Measurements from ENCODE around the gene MIB2.

Gene MIB2

DNA sequence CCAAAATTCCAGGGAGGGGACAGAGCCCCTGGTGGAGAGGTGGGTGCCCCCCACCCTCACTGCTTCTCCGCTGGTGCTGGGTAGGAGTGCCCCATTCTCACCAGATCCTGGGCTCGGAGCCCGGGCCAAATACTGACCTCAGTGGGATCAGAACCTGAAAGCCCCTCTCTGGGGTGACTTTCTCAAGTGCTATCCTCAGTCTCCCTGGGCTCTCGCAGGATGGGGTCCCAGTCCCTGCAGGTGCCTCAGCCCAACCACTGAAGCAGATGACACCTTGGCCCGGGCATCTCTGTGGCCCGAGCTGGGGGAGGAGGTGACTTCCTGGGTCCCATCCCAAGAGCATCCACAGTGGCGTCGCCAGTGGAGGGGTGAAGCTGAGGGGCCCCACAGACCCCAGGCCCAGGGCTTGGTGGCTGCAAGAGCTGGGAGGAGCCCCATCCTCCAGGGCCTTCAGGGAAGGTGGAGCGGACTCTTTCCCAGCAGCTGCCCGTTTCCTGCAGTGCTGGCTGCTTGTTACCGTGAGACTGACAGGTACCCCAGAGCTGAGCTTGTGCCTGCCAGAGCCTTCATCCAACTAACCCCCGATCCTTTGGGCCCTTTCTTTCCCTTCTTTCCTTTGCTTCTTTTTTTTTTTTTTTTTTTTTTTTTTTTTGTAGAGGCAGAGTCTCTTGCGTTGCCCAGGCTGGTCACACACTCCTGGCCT is 11.5 kb upstream of the MIB2 start:
- Mint-ChIP-seq H3K9me3 (no peaks in the 10 kb centered on the region), H3K4me1 (peaks cover 16% of the 10 kb centered on the region), H3K4me3 (no peak overlapping the region), H3K27ac (no peak overlapping the region), H3K36me3 (peaks cover 4% of the 10 kb centered on the region)
- no peak for DNase-seq (ENCODE audit: low spot score in 2 of 2)
- no peak for ATAC-seq

DNA sequence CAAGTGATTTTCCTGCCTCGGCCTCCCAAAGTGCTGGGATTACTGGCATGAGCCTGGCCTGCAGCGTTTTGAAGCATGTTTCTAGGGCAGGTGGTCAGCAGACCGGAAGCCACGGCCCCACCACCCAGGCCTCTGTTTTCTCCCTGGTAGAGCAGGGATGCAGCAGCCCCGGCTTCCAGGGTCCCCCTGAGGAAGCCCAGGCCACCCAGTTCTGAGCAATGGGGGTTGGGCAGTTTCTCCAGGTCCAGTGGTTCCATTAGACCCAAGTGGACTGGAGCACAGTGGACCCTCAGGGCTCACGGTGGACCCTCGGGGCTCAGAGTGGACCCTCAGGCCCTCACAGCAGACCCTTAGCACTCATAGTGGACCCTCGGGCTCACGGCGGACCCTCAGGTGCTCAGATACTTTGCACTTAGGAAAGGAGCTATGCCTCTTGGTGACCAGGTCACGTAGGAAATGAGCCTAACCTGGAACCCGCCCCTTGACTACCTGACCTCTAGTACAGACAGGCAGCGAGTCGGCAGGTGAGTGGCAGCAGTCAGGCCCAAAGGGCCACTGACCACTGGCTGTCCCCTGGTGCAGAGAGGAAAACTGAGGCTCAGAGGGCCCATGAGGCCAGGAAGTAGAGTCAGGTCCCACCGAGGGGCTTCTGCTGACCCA is 10.8 kb upstream of the MIB2 start:
- DNase-seq (ENCODE audit: low spot score in 2 of 2) (no peak), ATAC-seq (no peak)
- Mint-ChIP-seq H3K27ac (peak overlapping the region; percentile 32), H3K9me3 (no peaks in the 10 kb centered on the region), H3K4me1 (peaks cover 12% of the 10 kb centered on the region), H3K36me3 (peaks cover 4% of the 10 kb centered on the region), H3K4me3 (no peak overlapping the region)

DNA sequence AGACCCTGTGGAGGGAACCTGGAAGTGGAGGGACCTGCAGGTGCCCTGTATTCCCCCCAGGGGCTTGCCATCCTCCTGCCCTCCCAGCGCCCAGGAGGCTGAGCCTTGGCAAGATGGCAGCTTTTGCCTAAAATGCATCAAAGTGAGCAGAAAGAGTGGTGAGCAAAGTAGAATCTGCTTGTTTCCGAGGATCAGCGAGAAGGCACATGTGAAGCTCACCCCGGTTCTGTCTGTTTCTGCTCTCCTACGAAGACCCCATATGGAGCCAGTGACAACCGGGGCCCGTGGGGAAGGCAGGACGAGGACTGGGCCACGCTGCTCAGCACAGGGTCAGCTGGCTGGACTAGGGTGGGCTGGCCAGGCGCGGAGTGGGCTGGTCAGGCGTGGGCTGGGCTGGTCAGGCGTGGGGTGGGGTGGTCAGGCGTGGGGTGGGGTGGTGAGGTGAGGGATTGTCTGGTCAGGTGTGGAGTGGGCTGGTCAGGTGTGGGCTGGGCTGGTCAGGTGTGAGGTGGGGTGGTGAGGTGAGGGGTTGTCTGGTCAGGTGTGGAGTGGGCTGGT is 10.2 kb upstream of the MIB2 start:
- H3K4me3 Mint-ChIP-seq: no peak overlapping the region
- peaks cover 12% of the 10 kb centered on the region for H3K4me1 Mint-ChIP-seq
- peaks cover 4% of the 10 kb centered on the region for H3K36me3 Mint-ChIP-seq
- DNase-seq (ENCODE audit: low spot score in 2 of 2) (no peak), ATAC-seq (peak; percentile 7)
- peak overlapping the region; percentile 32 for H3K27ac Mint-ChIP-seq
- no peaks in the 10 kb centered on the region for H3K9me3 Mint-ChIP-seq

DNA sequence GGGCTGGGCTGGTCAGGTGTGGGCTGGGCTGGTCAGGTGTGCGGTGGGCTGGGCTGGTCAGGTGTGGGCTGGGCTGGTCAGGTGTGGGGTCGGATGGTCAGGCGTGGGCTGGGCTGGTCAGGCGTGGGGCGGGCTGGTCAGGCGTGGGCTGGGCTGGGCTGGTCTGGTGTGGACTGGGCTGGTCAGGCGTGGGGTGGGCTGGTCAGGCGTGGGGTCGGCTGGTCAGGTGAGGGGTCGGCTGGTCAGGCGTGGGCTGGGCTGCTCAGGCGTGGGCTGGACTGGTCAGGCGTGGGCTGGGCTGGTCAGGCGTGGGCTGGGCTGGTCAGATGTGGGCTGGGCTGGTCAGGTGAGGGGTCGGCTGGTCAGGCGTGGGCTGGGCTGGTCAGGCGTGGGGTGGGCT is 9.6 kb upstream of the MIB2 start:
- DNase-seq (ENCODE audit: low spot score in 2 of 2) (no peak), ATAC-seq (no peak)
- peaks cover 4% of the 10 kb centered on the region for H3K36me3 Mint-ChIP-seq
- no peaks in the 10 kb centered on the region for H3K9me3 Mint-ChIP-seq
- H3K4me3 Mint-ChIP-seq: no peak overlapping the region
- H3K4me1 Mint-ChIP-seq: peaks cover 9% of the 10 kb centered on the region
- H3K27ac Mint-ChIP-seq: no peak overlapping the region

DNA sequence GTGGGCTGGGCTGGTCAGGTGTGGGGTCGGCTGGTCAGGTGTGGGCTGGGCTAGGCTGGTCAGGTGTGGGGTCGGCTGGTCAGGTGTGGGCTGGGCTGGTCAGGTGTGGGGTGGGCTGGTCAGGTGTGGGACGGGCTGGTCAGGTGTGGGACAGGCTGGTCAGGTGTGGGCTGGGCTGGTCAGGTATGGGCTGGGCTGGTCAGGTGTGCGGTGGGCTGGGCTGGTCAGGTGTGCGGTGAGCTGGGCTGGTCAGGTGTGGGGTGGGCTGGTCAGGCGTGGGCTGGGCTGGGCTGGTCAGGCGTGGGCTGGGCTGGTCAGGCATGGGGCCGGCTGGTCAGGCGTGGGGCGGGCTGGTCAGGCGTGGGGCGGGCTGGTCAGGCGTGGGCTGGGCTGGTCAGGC is 9.1 kb upstream of the MIB2 start:
- DNase-seq (ENCODE audit: low spot score in 2 of 2) (no peak), ATAC-seq (no peak)
- H3K36me3 Mint-ChIP-seq: peaks cover 4% of the 10 kb centered on the region
- H3K9me3 Mint-ChIP-seq: no peaks in the 10 kb centered on the region
- peaks cover 7% of the 10 kb centered on the region for H3K4me1 Mint-ChIP-seq
- no peak overlapping the region for H3K27ac Mint-ChIP-seq
- no peak overlapping the region for H3K4me3 Mint-ChIP-seq

DNA sequence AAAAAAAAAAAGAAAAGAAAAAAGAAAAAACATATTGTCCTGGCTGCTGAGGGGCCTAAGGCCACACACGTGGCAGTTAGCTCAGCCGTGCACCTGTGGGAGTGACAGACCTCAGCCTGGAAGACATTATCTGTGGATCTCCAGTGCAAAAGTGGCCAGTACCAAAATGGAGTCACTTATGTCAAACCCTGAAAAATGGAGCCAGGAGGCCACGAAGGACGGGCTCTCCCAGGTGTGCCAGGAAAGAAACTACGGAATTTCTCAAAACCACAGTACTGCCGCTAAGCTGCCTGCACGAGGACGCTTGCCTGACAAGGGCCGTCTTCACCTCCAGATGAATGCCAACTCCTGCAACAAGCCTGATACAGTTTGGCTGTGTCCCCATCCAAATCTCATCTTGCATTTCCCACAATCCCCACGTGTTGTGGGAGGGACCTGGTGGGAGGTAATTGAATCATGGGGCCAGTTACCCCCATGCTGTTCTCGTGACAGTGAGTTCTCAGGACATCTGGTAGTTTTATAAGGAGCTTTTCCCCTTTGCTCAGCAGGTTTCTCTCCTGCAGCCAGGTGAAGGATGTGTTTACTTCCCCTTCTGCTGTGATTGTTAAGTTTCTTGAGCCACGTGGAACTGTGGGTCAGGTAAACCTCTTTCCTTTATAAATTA is 5.3 kb upstream of the MIB2 start:
- Mint-ChIP-seq H3K27ac (no peak overlapping the region), H3K4me3 (no peak overlapping the region), H3K9me3 (no peaks in the 10 kb centered on the region), H3K36me3 (peaks cover 12% of the 10 kb centered on the region), H3K4me1 (peaks cover 24% of the 10 kb centered on the region)
- DNase-seq (ENCODE audit: low spot score in 2 of 2): no peak
- no peak for ATAC-seq

DNA sequence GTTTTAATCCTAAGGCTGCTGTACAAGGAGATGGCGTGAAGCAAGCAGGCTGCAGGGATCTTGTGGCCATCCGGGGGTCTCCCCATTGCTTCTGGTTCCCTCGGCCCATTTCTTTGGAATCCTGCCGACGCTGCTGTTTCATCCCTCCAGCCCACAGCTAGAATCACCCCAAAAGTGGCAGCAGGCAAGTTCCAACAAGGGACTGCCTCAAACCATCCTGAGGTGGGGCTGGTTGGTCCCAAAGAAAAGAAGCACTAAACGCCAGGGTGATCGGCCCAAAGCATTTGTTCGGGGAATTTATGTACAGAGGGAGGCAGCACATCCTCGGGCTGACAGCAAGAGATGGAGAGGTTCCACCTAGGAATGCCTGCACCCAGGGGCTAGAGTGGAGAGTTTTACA is 4.5 kb upstream of the MIB2 start:
- H3K27ac Mint-ChIP-seq: no peak overlapping the region

DNA sequence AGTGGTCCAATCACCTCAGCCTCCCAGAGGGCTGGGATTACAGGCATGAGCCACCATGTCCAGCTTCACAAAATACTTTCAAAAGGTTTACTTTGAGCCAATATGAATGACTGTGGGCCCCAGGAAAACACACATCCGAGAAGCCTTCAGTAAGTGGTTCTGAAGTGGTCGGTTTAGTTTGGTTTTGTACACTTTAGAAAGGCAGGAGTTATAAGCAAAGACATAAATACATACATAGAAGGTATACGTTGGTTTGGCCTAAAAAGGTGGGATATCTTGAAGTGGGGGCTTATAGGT is 3.2 kb upstream of the MIB2 start:
- Mint-ChIP-seq H3K4me3 (no peak overlapping the region), H3K36me3 (peaks cover 26% of the 10 kb centered on the region), H3K9me3 (no peaks in the 10 kb centered on the region), H3K4me1 (peaks cover 21% of the 10 kb centered on the region), H3K27ac (no peak overlapping the region)
- DNase-seq (ENCODE audit: low spot score in 2 of 2): no peak
- ATAC-seq: no peak

More for the DNA sequence above, 4.5 kb upstream of the MIB2 start:
- Mint-ChIP-seq H3K4me3 (no peak overlapping the region), H3K9me3 (no peaks in the 10 kb centered on the region), H3K36me3 (peaks cover 17% of the 10 kb centered on the region), H3K4me1 (peaks cover 26% of the 10 kb centered on the region)
- DNase-seq (ENCODE audit: low spot score in 2 of 2): no peak
- ATAC-seq: no peak

DNA sequence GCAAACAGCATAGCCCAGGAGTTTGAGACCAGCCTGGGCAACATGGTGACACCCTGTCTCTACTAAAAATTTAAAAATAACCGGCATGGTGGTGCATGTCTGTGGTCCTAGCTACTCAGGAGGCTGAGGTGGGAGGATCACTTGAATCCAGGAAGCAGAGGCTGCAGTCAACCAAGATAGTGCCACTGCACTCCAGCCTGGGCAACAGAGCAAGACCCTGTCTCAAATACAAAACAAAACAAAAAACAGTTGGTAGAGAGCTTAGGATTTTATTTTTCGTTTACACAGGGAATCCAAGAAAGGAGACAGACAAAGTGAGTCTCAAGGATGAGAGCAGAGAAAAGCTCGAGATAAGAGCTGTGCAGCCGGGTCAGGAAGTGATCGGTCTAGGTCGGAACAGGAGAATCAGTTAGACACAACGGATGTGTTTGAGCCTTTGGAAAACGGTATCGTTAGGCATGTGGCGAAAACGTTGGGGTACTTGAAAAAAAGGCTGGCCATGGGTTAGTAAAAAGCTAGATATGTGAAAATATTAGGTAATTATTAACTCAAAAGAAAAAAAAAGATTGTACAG is 1.7 kb upstream of the MIB2 start:
- Mint-ChIP-seq H3K36me3 (peaks cover 36% of the 10 kb centered on the region), H3K4me1 (peaks cover 19% of the 10 kb centered on the region), H3K4me3 (peak overlapping the region; percentile 97), H3K27ac (peak overlapping the region; percentile 97), H3K9me3 (no peaks in the 10 kb centered on the region)
- DNase-seq (ENCODE audit: low spot score in 2 of 2): no peak
- no peak for ATAC-seq

DNA sequence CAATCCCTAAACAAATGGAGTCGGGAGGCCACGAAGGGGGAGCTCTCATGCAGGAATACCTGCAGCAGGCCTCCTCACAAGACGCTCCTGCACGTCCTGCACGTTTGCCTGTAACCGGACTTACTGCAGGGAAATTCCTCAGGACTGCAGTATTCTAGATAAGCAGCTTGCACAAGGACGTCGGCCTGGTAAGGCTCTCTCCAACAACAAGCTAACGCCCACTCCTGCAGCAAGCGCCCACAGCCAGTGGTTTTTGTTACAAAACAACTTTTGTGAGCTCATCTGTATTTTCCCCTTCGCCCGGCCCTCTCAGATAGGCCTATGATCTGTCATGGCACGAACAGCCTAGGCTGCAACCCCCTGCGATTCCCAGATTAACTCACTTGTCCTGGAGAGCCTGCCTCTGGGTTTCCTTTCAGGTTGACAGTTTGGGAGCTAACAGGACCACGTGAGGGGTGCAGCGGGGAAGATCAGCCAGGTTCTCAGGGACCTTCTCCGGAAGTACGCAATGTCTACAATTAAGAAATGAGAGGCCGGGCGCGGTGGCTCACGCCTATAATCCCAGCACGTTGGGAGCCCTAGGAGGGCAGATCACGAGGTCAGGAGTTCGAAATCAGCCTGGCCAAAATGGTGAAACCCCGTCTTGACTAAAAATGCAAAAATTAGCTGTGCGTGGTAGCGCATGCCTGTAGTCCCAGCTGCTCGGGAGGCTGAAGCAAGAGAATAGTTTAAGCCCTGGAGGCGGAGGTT is 921 bp upstream of the MIB2 start:
- Mint-ChIP-seq H3K27ac (peak overlapping the region; percentile 97), H3K4me3 (peak overlapping the region; percentile 97), H3K9me3 (no peaks in the 10 kb centered on the region), H3K36me3 (peaks cover 36% of the 10 kb centered on the region), H3K4me1 (peaks cover 19% of the 10 kb centered on the region)
- DNase-seq (ENCODE audit: low spot score in 2 of 2) (peak in 1 of 2 donors; percentile 67), ATAC-seq (peak; percentile 14)

DNA sequence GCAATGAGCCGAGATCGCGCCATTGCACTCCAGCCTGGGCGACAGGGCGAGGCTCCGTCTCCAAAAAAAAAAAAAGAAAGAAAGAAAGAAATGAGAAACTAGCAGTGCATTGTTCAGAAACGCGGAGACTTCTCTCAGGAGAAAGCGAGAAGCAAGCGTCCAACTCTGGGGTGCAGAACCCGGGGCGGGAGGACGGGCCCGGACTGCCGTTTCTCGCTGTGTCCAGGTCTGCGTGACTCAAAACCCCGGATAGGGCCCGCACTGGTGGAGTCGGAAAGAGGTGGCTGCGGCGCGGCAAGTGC is 395 bp upstream of the MIB2 start:
- ATAC-seq (no peak), DNase-seq (ENCODE audit: low spot score in 2 of 2) (no peak)
- H3K27ac Mint-ChIP-seq: peak overlapping the region; percentile 97
- peaks cover 19% of the 10 kb centered on the region for H3K4me1 Mint-ChIP-seq
- H3K9me3 Mint-ChIP-seq: no peaks in the 10 kb centered on the region
- peak overlapping the region; percentile 97 for H3K4me3 Mint-ChIP-seq
- H3K36me3 Mint-ChIP-seq: peaks cover 36% of the 10 kb centered on the region

DNA sequence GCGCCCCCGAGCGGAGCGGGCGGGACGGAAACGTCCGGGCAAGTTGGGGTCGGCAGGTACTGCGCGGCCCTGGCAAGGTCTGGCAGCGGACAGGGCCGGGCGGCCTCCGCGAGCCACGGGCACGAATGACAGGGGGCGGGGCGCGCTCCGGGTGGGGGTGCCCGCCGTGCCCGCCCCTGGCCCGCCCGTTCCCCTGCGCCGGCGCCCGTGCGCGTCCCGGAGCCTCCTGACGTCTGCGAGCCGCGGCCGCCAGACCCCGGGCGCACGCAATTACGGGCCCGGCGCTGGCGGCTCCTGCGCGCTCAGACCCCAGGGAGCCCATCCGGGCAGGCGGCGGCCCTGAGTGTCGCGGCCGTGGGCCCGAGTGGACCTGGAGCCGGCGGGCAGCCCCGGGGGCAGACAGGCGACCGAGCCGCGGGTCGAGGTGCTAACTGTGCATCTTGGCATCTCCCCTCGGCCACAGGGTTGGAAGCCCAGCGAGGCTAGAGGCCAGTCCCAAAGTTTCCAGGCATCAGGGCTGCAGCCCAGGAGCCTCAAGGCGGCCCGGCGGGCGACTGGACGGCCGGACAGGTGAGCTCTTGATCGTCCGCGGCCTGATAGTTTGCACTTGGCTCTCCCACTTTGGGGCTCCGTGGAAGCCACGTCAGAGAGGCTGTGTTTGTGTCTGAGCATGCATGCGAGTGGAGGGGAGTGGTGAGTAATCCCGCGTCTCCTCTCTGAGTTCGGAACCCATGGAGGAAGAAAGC is 918 bp downstream of the MIB2 start:
- H3K4me1 Mint-ChIP-seq: peaks cover 19% of the 10 kb centered on the region
- H3K9me3 Mint-ChIP-seq: no peaks in the 10 kb centered on the region
- DNase-seq (ENCODE audit: low spot score in 2 of 2) (no peak), ATAC-seq (peak; percentile 28)
- peak overlapping the region; percentile 97 for H3K4me3 Mint-ChIP-seq
- peaks cover 36% of the 10 kb centered on the region for H3K36me3 Mint-ChIP-seq
- H3K27ac Mint-ChIP-seq: no peak overlapping the region

DNA sequence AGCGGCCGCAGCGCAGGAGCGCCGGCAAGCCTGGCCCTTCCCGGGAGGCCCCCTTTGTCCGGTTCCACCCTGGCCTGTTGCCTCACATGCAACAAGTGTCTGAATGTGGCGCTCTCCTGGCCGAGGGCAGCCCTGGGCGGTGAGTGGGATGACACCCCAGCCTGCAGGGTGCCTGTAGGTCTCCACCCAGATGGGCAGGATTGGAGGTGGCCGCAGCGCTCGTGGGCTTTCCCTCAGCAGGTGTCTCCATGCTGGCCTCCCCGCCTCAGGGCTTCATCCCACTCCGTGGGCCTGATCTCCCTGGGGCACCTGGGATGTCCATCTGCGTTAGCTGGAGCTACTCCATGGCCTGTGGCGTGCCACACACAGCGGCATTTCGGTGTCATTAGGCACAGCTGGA is 1.5 kb downstream of the MIB2 start:
- peaks cover 19% of the 10 kb centered on the region for H3K4me1 Mint-ChIP-seq
- peak overlapping the region; percentile 66 for H3K4me3 Mint-ChIP-seq
- peaks cover 36% of the 10 kb centered on the region for H3K36me3 Mint-ChIP-seq
- H3K27ac Mint-ChIP-seq: no peak overlapping the region
- no peak for DNase-seq (ENCODE audit: low spot score in 2 of 2)
- ATAC-seq: no peak
- H3K9me3 Mint-ChIP-seq: no peaks in the 10 kb centered on the region

DNA sequence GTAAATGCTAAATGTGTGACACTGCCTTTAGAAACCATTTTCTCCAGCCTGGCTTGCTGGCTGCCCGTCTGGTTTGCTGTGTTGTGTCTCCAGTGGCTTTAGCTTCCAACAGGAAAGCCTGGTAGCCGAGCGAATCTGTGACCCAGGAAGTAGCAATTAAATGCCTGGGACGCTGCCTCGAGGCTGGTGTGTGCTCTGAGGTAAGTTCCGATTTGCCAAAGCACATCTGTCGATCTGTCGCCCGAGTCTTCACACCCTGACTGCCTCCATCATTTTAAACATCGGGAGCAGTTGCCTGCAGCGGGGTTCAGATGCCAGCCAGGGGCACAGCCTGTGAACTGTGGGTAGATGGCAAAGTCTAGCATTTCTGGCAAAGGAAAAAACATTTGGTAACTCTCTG is 2.2 kb downstream of the MIB2 start:
- no peak overlapping the region for H3K27ac Mint-ChIP-seq
- DNase-seq (ENCODE audit: low spot score in 2 of 2) (no peak), ATAC-seq (no peak)
- peak overlapping the region; percentile 66 for H3K4me3 Mint-ChIP-seq
- peaks cover 19% of the 10 kb centered on the region for H3K4me1 Mint-ChIP-seq
- peaks cover 36% of the 10 kb centered on the region for H3K36me3 Mint-ChIP-seq
- H3K9me3 Mint-ChIP-seq: no peaks in the 10 kb centered on the region

Data from stimulated activated effector memory CD8-positive, alpha-beta T cell treated with anti-CD3 and anti-CD28 coated beads, Interleukin-12 subunit alpha, Interleukin-12 subunit beta, amount 100 ng/mL, for 72 hours (primary cell).